PC-9 (cell line): ENCODE measurements around the gene MED13L.

ENCODE experiments used
- CTCF ChIP-seq: fragments of 200-600 bp; sonication (generic); conservative IDR thresholded peaks from 2 replicates; pipeline ENCODE4 v1.6.1; 2017; ENCODE audit warnings: mixed run types, antibody characterized with exemption, mild to moderate bottlenecking, moderate library complexity
- EZH2 ChIP-seq: fragments of 200-600 bp; sonication (generic); IDR thresholded peaks from 2 replicates; pipeline ENCODE4 v1.8.0; 2017; ENCODE audit warnings: antibody characterized with exemption, low read depth

- TF ChIP-seq CTCF (no peak), EZH2 (no peak)
Observed at GRCh38 chr12:116040402-116040801, 237.1 kb downstream of the MED13L start.
